CD4-positive, alpha-beta T cell treated with Interleukin-17A for 4 hours (primary cell): ENCODE measurements around the gene HES3.
A peak's percentile ranks its signal among the peaks of the same experiment; 100 is the strongest.

Experiments used
- DNase-seq: peaks from one replicate; pipeline ENCODE4 v3.0.0-alpha.2; 2020; ENCODE audit warnings: mixed read lengths

Gene HES3

GRCh38 chr1:6246497-6247467, 2.8 kb downstream of the HES3 start:
- DNase-seq: peak; percentile 87

DNA sequence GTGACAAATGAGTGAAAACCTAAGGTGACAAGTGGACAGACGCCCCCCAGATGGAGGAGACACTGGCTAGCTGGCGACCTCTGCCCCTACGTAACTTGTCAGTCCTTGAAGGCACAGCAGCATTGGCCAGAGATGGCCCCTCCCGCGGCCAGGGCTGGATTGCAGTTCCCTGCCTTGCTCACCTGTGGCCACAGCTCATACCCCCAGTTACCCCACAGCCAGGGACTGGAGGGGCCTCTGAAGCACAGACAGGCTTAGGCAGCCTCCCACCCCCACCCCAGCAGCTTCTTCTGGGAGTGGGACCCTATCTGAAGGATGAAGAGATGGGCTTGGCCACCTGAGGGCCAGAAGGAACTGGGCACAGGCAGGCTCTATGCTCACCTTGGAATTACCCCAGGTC, 3.7 kb downstream of the HES3 start:
- no peak for DNase-seq

- no peak for DNase-seq
These were observed 4.3 kb downstream of the HES3 start for GRCh38 chr1:6248161-6248776.

DNA sequence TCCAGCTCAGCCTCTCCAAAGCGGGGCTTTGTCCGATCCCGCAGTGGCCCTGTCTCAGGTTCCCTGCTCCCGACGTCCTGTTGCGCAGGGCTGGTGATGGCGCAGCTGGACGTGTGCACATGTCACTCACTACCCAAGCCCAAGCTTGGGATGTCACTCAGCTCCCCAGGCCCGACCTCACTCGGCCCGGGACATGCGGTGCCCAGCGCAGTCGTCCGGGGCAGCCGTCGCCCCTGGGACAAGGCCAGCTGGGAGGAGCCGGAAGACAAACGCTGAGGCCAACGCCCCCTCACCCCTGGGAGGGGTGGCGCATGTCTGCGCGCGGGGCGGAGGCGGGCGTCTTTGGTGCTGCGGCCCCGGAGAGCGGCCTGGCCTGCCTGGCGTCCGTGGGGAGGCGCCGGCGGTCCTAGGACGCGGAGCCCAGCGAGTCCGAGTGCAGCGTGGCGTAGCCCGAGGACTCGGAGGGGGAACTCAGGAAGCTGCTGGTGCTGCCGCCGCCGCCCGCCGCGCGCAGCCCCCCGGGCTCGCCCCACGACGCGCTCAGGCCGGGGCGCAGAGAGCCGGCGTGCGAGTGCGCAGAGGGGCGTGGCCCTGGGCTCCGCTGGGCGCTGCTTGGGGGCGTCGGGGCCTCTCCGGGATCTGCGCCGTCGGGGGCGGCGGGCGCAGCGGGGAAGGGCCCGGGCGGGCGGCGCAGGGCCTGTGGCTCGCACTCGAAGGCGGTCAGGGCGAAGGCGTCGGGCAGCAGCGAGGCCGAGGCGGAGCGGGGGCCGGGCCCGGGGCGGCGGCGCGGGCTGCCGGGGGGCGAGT, 5.2 kb downstream of the HES3 start:
- DNase-seq: no peak

GRCh38 chr1:6249739-6250689, 6.0 kb downstream of the HES3 start:
- no peak for DNase-seq

DNA sequence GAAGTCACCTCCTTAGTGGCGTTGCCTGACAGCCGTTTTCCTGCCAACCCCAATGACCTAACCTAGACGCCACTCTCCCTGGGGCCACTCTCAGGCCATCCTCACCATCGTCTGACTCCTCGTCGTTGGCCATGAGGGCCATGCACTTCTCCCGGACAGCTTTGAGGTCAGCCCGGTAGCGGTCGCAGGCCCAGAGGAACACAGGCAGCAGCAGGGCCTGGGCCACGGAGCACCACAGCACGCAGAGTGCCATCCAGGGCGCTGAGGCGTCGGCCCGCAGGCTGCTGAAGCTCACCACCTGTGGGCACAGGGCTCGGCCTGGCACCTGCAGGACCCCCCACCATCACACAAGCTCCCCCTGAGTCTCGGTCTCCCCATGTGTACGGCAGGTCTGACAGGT, 7.3 kb downstream of the HES3 start:
- DNase-seq: no peak

DNA sequence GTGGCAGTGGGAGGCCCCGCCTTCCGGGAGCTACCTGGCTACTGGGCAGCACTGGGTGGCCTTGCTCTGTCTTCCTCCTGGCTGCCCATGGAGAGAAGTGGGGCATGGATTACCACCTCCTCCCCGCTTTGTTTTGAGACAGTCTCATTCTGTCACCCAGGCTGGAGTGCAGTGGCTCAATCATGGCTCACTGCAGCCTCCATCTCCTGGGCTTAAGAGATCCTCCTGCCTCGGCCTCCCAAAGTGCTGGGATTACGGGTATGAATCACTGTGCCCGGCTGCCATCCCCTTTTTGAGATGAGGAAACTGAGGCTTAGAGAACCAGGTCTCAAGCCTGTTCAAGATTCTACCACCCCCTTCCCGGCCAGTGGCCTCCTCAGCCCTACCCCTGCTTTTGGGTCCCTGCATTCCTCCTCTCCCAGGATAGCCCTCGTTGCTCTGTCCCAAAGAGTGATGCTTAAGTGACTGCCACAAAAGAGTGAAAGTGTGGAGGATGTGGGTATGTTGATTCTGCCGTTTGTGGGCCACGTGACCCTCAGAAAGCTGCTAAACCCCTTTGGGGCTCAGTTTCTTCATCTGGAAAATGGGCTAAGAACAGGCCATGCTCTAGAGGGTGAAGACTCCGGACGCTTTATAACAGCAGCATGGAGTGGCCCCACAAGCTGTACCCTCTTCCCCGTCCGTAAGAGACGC, 7.8 kb downstream of the HES3 start:
- no peak for DNase-seq

DNA sequence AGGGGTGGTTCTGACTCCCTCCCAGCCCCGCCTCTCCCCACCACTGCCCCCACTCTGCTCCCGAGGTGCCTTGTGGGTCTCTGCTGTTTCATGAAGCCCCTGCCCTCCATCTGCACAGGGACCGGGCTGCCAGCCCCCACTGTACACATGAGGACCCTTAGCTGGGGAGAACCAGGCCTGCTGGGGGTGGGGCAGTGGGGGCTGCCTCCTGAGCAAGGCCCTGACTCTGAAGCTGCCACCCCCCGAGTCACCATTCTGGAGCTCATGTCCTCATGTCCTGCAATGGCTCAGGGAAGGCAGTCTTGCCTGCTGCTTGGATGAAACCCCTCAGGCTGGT, 8.4 kb downstream of the HES3 start:
- no peak for DNase-seq

DNA sequence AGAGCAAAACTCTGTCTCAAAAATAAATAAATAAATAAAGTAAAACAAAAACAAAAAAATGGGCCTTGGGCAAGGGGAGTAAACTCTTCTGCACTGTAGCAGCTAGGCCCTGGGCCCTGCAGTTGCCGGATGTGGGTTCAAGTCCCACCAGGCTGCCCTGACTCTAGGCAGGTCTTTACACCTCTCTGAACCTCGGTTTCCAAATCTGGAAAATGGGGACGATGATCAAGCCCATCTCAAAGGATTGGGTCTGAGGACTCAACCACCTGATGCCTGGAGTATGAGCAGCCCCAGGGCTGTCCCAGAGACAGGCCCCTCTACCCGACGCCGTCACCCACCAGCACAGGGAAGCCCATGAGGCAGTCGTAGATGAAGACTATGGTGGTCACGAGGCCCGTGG, 9.4 kb downstream of the HES3 start:
- DNase-seq: no peak

GRCh38 chr1:6254691-6255090, 10.7 kb downstream of the HES3 start:
- no peak for DNase-seq

DNA sequence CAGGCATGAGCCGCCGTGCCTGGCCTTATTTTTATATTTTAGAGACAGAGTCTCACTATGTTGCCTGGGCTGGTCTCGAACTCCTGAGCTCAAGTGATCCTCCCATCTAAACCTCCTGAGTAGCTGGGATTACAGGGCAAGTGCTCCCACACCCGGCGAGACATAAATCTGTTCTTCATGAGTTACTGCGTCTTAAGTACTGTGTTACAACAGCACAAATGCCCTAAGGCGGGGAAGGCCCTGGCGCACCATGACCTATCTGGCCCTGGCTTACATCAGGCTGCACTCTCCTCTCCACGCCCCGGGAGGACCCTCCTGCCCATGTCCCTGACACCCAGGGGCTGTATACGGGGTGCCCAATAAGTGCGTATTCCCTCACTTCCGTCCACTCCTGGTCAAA, 12.7 kb downstream of the HES3 start:
- DNase-seq: no peak

GRCh38 chr1:6257541-6258069, 13.6 kb downstream of the HES3 start:
- DNase-seq: no peak

- no peak for DNase-seq
These were observed 14.7 kb downstream of the HES3 start for GRCh38 chr1:6258675-6259074.

- peak; percentile 82 for DNase-seq
These were observed 15.7 kb downstream of the HES3 start for GRCh38 chr1:6259491-6260362.

GRCh38 chr1:6260433-6260934, 16.5 kb downstream of the HES3 start:
- DNase-seq: peak; percentile 24

DNA sequence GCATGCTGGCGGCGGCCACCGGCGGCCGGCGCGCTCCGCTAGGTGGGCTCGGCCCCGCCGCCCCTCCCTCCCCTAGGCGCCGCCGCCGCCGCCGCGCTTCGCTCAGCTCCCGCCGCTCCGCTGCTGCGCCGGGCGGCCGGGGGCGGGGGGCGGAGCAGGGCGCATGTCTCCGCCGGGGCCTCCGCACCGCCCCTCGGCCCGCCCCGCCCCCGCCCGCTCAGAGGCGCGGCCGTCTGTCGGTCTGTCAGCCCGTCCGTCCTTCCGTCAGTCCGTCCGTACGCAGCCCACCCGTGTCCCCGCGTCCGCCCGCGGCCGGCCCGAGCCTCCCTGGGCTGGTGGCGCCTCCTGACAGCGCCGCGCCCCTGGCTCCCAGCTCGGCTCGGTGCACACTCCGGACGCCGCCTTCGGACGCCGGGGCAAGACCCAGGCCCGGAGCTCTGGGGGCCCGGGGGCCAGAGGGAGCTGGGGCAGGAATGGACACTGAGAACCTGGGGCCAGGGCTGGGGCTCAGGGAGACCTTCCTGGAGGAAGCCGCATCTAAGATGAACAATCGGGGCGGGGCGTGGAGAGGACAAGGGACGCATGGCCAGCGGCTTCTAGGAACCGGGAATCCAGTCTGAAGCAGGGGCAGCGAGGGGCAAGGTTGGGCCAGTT, 17.1 kb downstream of the HES3 start, which contains the start of gene GPR153:
Gene GPR153 (minus strand): TSS at position 138 of the 654 bp plus-strand sequence. CDS start 6,193 bp downstream, outside the sequence.
- peak; percentile 68 for DNase-seq

- DNase-seq: no peak
These were observed 17.6 kb downstream of the HES3 start for GRCh38 chr1:6261615-6261995.

- no peak for DNase-seq
These were observed 18.8 kb downstream of the HES3 start for GRCh38 chr1:6262555-6263420.

DNA sequence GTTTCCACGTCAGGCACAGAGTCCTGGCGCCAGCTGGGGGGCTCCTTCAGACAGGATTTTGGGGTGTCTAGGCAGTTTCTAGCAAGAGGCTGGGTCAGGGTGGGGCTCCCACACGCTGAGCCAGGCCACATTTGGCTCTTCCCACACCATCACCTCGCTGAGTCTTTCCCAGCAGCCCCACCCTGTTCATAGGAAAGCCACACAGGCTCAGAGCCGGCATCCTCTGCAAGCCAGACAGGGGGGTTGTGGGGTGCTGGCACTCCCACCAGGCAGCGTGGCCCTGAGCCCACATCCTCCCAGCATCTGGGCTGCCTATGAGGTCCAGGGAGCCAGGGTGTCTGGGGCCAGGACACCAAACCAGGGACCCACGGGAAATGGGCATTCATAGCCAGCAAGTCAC, 19.7 kb downstream of the HES3 start:
- DNase-seq: no peak
